ENCODE results near the gene WDR59. TPM values are rescaled to one million over a fixed set of nuclear protein-coding genes. Genes with fewer than 3 reads are reported as not detected.

Gene WDR59
- polyA plus RNA-seq, 3 donors: 6.7 to 44.4 (median 7.8) TPM

- peaks cover 6% of the 10 kb centered on the region for H3K4me1 Mint-ChIP-seq
- Histone ChIP-seq H3K4me1 (ENCODE audit: control insufficient read depth in 1 of 2, insufficient read depth in 2 of 2, low read length in 2 of 2) (no peaks in the 10 kb centered on the region), H3K9me3 (replicated peaks in 1 of 2; ENCODE audit: control insufficient read depth in 1 of 2, insufficient read depth in 1 of 2, low read length in 2 of 2) (no peaks in the 10 kb centered on the region), H3K79me2 (ENCODE audit: insufficient read depth, low read length) (no peaks in the 10 kb centered on the region), H3K4me3 (replicated peaks in 1 of 3; ENCODE audit: low read depth in 2 of 3, low read length in 3 of 3) (no peak overlapping the region), H3K4me2 (replicated peaks; ENCODE audit: extremely low read depth, low read length, poor library complexity, severe bottlenecking) (no peak overlapping the region), H3K36me3 (replicated peaks in 1 of 2; ENCODE audit: control insufficient read depth in 1 of 2, insufficient read depth in 2 of 2, low read length in 2 of 2) (peaks cover 0 to 5% of the 10 kb centered on the region in 2 donors), H2AFZ (ENCODE audit: insufficient read depth, low read depth, low read length, poor library complexity, severe bottlenecking) (no peak overlapping the region), H4K20me1 (ENCODE audit: insufficient read depth, low read length) (no peaks in the 10 kb centered on the region), H3K27ac (ENCODE audit: low read depth in 1 of 2, low read length in 2 of 2) (no peak overlapping the region), H3K9ac (ENCODE audit: insufficient read depth, low read length, poor library complexity, severe bottlenecking) (no peak overlapping the region), H3K27me3 (ENCODE audit: control insufficient read depth in 2 of 2, insufficient read depth in 2 of 2, low read length in 2 of 2) (no peaks in the 10 kb centered on the region)
- H3K36me3 Mint-ChIP-seq: peaks cover 0 to 3% of the 10 kb centered on the region in 2 donors
- intact Hi-C loops (cut with micrococcal nuclease): no loop called here
- peaks cover 0 to 4% (median 2%) of the 10 kb centered on the region in 7 donors for H3K9me3 Mint-ChIP-seq
- peaks cover 0 to 4% (median 2%) of the 10 kb centered on the region in 3 donors for H3K27me3 Mint-ChIP-seq (ENCODE audit: low read depth in 3 of 3)
- no peak for DNase-seq
- no peak overlapping the region for H3K27ac Mint-ChIP-seq
- TF ChIP-seq, protein P1, sequence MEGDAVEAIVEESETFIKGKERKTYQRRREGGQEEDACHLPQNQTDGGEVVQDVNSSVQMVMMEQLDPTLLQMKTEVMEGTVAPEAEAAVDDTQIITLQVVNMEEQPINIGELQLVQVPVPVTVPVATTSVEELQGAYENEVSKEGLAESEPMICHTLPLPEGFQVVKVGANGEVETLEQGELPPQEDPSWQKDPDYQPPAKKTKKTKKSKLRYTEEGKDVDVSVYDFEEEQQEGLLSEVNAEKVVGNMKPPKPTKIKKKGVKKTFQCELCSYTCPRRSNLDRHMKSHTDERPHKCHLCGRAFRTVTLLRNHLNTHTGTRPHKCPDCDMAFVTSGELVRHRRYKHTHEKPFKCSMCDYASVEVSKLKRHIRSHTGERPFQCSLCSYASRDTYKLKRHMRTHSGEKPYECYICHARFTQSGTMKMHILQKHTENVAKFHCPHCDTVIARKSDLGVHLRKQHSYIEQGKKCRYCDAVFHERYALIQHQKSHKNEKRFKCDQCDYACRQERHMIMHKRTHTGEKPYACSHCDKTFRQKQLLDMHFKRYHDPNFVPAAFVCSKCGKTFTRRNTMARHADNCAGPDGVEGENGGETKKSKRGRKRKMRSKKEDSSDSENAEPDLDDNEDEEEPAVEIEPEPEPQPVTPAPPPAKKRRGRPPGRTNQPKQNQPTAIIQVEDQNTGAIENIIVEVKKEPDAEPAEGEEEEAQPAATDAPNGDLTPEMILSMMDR (IDR thresholded peaks at IDR 0.05): no peak
- no CpG with 5 or more reads among the region's 5 CpGs for WGBS (ENCODE audit: insufficient coverage)
- no peak overlapping the region for H3K4me3 Mint-ChIP-seq
Observed at GRCh38 chr16:74868035-74868434, 116.9 kb downstream of the WDR59 start.

DNA sequence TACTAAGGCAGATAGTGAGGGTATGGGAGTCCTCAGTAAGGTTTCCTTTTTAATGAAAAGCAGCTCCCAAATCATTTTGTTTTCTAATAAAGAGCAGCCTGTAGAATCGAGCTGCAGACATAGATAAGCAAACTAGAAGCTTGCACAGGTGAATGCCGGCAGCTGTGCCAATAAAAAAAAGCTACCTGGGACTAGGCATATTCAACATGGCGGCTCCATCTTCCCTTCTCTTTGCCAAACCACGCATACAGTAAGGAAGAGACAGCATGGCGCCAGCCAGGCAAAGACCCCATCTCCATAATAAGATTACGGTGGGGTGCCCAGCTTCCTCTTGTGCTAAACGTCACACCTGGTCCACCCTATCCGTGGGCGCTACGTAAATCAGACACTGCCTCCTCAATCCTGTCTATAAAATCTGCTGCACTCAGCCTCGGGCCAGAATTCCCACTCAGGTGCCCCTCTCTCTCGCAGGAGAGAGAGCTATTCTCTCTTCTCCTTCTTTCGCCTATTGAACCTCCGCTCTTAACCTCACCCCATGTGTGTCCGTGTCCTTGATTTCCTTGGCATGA, 117.6 kb downstream of the WDR59 start:
- Histone ChIP-seq H3K36me3 (replicated peaks in 1 of 2; ENCODE audit: control insufficient read depth in 1 of 2, insufficient read depth in 2 of 2, low read length in 2 of 2) (peaks cover 0 to 5% of the 10 kb centered on the region in 2 donors), H4K20me1 (ENCODE audit: insufficient read depth, low read length) (no peaks in the 10 kb centered on the region), H3K4me2 (replicated peaks; ENCODE audit: extremely low read depth, low read length, poor library complexity, severe bottlenecking) (no peak overlapping the region), H3K27me3 (ENCODE audit: control insufficient read depth in 2 of 2, insufficient read depth in 2 of 2, low read length in 2 of 2) (no peaks in the 10 kb centered on the region), H3K9me3 (replicated peaks in 1 of 2; ENCODE audit: control insufficient read depth in 1 of 2, insufficient read depth in 1 of 2, low read length in 2 of 2) (no peaks in the 10 kb centered on the region), H3K4me3 (replicated peaks in 1 of 3; ENCODE audit: low read depth in 2 of 3, low read length in 3 of 3) (no peak overlapping the region), H3K79me2 (ENCODE audit: insufficient read depth, low read length) (no peaks in the 10 kb centered on the region), H3K9ac (ENCODE audit: insufficient read depth, low read length, poor library complexity, severe bottlenecking) (no peak overlapping the region), H2AFZ (ENCODE audit: insufficient read depth, low read depth, low read length, poor library complexity, severe bottlenecking) (no peak overlapping the region), H3K27ac (ENCODE audit: low read depth in 1 of 2, low read length in 2 of 2) (no peak overlapping the region), H3K4me1 (ENCODE audit: control insufficient read depth in 1 of 2, insufficient read depth in 2 of 2, low read length in 2 of 2) (no peaks in the 10 kb centered on the region)
- WGBS (ENCODE audit: insufficient coverage): 88% methylated on average over 13 of the region's 15 CpGs
- H3K27me3 Mint-ChIP-seq (ENCODE audit: low read depth in 3 of 3): peaks cover 0 to 5% (median 2%) of the 10 kb centered on the region in 3 donors
- no peak overlapping the region for H3K4me3 Mint-ChIP-seq
- TF ChIP-seq, protein P1 (IDR thresholded peaks at IDR 0.05): no peak
- intact Hi-C loops (cut with micrococcal nuclease): no loop called here
- H3K9me3 Mint-ChIP-seq: peaks cover 0 to 4% (median 2%) of the 10 kb centered on the region in 7 donors
- peaks cover 10% of the 10 kb centered on the region for H3K4me1 Mint-ChIP-seq
- H3K36me3 Mint-ChIP-seq: peaks cover 0 to 3% of the 10 kb centered on the region in 2 donors
- DNase-seq: no peak
- H3K27ac Mint-ChIP-seq: no peak overlapping the region
